AG08395 (cell line): ENCODE results near the gene TMEM266.

Source experiments
- DNase-seq: peaks from one replicate; pipeline ENCODE4 v3.0.0; 2012; ENCODE audit warnings: mixed read lengths, low spot score

The TMEM266 gene

DNA sequence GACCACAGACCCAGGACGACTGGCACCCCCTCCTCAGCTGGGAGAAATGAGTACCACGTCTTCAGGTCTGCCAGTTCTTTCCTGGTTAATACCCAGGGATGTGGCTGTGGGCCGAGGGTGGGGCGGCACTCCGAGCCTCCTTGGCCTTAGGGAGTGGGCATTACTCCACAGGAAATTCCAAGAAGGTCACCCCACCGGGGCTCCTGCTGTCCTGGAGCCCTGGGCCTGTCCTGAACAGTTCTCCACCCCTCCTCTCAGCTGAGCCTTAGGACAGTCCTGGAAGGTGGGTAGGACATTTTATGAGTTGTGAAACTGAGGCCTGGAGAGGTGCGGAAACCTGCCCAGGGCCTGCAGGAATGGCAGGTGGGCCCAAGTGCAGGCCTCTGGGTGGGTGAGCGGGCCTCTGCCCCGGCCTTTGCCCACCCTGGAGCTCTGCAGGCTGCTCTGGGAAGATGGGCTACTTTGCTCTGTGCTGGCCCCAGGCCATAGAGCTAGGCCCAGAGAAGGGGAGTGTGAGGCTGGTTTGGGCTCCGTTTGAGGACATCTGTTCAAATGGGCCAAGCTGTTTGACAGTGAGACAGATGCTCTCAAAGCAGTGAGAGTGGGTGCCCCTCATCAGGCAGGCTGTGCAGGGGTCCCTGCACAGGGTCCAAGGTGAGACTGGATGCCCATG is 103.1 kb downstream of the TMEM266 start:
- DNase-seq = no peak

DNA sequence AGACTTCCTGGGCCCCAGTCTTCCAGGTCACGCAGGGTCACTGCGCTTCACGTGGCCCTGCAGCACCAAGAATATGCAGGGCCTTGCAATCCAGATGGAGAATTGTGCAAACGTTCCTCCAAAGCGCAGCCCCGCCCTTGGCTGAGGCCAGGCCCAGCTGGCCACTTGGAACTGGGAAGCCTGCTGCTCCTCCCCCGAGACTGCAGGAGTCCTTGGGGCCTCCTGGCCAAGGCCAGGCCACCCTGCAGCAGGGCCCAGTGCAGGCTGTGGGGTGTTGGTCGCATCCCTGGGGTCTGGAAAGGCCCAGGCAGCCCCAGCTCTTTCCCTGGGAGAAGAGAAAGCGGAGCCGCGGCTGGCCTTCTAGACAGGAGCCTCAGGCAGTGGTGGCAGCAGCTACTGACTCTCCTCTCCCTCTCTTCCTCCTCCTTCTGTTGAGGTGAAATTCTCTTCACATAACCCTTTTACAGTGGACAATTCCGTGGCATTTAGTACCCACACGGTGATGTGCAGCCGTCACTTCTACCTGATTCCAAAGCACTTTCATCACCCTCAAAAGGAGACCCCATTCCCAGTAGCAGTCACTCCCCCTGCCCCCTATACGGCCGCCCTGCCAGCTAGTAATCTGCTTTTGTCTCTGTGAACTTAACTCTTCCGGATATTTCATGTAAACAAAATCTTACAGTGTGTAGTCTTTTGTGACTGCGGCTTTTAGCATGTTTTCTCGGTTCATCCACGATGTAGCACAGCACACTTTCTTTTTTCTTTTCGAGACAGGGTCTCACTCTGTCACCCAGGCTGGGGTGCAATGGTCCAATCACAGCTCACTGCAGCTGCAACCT is 103.9 kb downstream of the TMEM266 start:
- DNase-seq = peak; percentile 83

DNA sequence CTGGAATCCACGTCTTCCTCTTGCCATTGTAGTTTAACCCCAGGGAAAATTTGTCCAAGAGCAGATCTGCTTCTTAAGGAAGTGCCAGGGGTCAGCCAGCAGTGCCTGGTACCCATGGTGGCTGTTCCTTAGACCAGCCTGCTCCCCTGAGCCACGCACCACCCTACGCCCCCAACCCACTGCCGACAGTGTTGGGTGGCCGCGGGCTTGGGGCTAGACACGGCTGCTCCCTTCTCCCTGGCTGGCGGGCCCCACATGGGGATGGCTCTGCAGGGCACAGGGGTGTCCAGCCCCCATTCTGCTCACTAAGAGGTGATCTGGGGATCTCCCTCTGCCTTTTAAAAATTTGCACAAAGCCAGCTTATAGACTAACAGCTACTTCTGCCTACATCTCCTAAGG is 104.8 kb downstream of the TMEM266 start:
- DNase-seq = no peak

DNA sequence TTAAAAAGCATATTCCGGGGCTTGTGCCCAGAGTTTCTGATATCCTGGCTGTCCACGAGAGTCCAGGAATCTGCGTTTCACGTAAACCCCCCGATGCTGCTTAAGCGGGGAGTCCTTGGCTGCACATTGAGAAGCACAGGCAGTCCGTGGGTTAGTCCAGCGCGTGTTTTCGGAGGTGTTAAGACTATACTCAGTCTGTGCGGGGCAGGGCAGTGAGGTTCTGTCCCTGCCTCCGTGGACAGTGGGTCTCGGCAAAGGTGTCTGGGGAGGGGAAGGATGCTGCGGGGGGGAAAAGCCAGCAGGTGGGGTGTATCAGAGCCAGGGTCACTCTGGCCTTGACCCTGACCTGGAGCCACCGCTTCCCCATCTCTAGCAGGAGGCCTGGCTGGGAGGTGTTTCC is 106.2 kb downstream of the TMEM266 start:
- no peak for DNase-seq

DNA sequence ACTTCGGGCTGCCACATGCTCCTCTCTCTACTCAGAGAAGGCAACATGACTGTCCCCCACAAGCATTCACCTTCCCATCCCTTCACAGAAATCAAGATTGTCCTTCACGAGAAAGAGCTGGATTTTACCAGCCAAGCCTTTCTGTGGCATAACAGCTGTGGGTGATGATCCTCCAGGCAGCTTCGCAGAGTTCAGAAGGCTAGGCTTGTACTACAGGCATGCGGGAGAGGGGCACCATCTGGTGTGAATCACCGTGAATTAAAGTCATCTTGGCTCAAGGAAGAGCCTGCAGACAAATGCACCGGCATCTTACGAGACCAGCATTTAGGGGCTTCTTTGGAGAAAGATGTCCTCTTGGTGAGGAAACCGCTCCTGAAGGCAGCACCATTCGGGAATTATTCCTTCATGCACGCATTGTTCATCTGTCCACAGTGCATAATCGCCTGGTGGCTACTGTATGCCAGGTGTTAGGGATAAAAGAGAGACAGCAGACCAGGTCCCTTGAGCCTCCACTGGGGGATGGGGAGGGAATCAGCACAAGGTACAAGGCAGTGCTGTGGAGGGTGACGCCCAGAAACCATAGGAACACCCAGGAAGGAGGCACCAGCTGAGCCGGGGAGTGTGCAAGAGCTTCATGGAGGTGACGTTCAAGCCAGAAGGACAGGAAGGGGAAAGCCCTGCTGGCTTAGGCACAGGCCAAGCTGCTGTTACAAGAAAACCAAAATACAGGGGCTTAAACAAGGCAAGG is 108.6 kb downstream of the TMEM266 start:
- peak; percentile 46 for DNase-seq

GRCh38 chr15:76169018-76169417 is 109.2 kb downstream of the TMEM266 start:
- peak; percentile 41 for DNase-seq

- peak; percentile 45 for DNase-seq
Observed at GRCh38 chr15:76169911-76170800, 110.4 kb downstream of the TMEM266 start.

DNA sequence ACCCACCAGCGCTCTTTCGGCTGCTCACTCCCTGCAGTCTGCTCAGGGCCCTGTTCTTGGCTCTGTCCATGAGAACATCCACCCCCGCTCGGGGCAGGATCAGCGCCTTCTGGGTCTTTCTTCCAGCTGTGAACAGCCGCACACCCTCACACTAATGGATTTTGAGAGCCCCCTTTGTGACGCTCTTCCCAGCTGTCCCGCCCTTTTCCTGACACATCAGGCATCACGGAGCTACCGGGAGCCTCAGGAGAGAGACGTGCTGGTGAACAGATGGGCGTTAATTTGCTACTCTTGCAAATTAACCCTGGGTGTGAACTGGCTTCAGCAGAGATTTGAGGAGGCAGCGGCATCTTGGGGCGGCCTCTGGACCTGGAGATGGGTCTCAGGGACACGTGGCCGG is 113.0 kb downstream of the TMEM266 start:
- no peak for DNase-seq

GRCh38 chr15:76173317-76173834 is 113.6 kb downstream of the TMEM266 start:
- DNase-seq = no peak

DNA sequence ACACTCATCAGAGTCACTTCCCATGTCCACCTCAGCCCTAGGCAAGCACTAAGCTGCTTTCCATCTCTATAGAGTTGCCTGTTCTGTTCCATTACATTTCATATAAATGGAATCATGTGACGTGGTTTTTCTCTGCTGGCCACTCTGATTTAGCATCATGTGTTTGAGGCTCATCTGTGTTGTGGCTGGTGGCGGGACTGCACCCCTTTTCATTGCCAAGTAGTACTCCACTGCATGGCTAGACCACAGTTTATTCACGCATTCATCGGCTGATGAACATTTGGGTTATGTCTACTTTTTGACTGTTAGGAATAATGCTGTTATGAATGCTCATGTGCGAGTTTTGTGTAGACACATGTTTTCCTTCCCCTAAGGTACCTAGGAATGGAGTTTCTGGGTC is 114.9 kb downstream of the TMEM266 start:
- DNase-seq = no peak

- DNase-seq = no peak
Observed at GRCh38 chr15:76175442-76175841, 115.7 kb downstream of the TMEM266 start.

DNA sequence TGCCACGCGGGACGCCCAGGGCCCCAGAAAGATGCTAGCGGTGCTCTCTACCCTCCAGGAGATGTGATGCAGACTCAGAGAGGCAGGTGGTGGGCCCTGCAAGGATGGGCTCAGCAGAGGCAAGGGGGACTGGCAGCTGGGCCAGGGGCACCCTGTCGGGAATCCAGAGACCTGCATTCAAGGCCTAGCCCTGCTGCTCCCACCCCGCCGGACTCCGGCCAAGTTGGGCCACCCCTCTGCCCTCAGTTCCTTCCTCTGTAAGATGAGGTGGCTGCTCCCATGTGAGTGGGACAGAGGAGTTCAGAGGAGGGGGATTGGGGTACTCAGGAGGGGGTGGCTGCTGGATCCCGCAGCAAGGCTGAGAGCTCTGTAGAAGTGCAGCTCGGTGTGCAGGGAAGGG is 116.3 kb downstream of the TMEM266 start:
- DNase-seq = no peak

DNA sequence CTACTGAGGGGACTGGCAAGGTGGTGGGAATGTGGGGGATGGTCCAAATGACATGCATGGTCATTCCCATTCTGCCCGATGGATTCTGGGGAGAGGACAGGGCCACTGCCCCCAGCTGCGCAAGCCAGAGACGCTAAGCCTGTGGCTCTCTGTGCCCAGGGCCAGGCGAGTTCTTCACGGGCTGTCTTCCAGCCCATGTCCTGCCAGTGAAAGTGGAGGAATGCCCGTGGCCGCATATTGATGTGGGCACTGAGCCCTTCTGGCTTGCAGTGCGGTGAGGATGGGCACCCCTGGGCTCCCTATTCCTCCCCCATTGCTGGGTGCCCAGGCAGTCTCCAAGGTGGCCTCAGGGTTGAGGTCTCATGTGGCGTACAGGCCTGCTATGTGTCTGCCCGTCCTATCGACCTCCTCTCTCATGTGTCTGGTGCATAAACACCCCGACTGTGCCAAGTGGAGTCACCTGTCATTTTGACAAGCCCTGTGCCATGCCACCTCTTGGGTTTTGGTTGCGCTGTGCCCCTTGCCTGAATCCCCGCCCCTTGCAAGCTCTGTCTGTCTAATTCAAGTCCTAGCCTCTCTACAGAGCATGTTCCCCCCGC is 116.8 kb downstream of the TMEM266 start:
- no peak for DNase-seq

- DNase-seq = peak; percentile 95
Observed at GRCh38 chr15:76177491-76178040, 117.8 kb downstream of the TMEM266 start.

- DNase-seq = no peak
Observed at GRCh38 chr15:76178296-76179000, 118.7 kb downstream of the TMEM266 start.

GRCh38 chr15:76179023-76179422 is 119.2 kb downstream of the TMEM266 start:
- DNase-seq = no peak

- no peak for DNase-seq
Observed at GRCh38 chr15:76180321-76180720, 120.5 kb downstream of the TMEM266 start.

- no peak for DNase-seq
Observed at GRCh38 chr15:76181705-76182107, 121.9 kb downstream of the TMEM266 start.

GRCh38 chr15:76183930-76184649 is 124.3 kb downstream of the TMEM266 start:
- no peak for DNase-seq

DNA sequence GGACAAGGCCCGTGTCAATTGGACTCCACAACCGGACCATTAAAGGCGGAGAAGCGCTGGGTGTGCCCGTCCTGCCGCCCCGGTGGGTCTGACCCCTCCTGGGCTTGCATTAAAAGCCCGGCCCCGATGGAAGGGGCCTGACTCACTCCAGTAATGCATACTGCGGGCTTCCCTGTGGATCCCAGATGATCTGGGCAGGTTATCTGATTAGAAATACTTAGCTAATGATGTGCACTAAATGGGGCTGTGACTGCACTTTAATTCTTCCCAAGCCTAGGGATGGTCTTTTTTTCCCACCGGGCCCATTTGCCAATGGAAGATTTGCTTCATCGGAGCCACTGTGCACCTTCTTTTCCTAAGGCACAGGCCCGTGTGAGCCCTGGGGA is 124.9 kb downstream of the TMEM266 start:
- DNase-seq = no peak
